ENCODE results near the gene GALNT17.

Gene GALNT17

DNA sequence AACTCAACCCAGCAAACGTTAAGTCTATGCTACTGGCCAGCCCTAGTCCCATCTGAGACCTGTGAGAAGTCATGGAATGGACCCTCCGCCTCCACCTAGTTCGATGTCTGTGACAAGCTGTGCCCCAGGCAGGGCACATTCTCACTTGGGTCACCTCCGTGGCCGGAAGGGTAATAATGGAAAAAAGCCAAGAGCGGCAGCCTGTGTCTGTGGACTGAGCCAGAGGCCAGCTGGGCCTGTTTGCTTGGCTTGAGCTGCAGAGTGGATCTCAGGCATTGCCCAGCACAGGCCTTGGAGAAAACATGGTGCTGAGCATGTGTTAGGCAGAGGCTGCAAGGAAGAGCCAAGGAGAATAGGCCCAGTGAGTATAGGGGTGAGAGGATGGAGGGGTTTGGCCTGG lies 97.8 kb downstream of the GALNT17 start:
- Histone ChIP-seq H4K20me1 (ENCODE audit: insufficient read depth, low read length) (no peaks in the 10 kb centered on the region), H3K4me2 (ENCODE audit: insufficient read depth, low read length) (no peak overlapping the region), H3K4me1 (ENCODE audit: insufficient read depth, low read length) (no peaks in the 10 kb centered on the region), H3K27me3 (ENCODE audit: insufficient read depth, low read length, poor library complexity) (no peaks in the 10 kb centered on the region), H3K9ac (ENCODE audit: low read depth, low read length) (no peak overlapping the region), H2AFZ (ENCODE audit: low read depth, low read length) (no peak overlapping the region), H3K9me3 (ENCODE audit: insufficient read depth, low read length, severe bottlenecking) (peaks cover 8% of the 10 kb centered on the region), H3K36me3 (ENCODE audit: insufficient read depth, low read length) (no peaks in the 10 kb centered on the region), H3K79me2 (ENCODE audit: insufficient read depth, low read length) (no peaks in the 10 kb centered on the region), H3K27ac (ENCODE audit: low read length) (no peak overlapping the region), H3K4me3 (ENCODE audit: low read depth in 1 of 2, low read length in 2 of 2) (no peak overlapping the region)
- no peak for DNase-seq
- no peak for ATAC-seq (ENCODE audit: insufficient read depth, low read depth)
- TF ChIP-seq, protein P1, sequence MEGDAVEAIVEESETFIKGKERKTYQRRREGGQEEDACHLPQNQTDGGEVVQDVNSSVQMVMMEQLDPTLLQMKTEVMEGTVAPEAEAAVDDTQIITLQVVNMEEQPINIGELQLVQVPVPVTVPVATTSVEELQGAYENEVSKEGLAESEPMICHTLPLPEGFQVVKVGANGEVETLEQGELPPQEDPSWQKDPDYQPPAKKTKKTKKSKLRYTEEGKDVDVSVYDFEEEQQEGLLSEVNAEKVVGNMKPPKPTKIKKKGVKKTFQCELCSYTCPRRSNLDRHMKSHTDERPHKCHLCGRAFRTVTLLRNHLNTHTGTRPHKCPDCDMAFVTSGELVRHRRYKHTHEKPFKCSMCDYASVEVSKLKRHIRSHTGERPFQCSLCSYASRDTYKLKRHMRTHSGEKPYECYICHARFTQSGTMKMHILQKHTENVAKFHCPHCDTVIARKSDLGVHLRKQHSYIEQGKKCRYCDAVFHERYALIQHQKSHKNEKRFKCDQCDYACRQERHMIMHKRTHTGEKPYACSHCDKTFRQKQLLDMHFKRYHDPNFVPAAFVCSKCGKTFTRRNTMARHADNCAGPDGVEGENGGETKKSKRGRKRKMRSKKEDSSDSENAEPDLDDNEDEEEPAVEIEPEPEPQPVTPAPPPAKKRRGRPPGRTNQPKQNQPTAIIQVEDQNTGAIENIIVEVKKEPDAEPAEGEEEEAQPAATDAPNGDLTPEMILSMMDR (IDR thresholded peaks at IDR 0.05; ENCODE audit: borderline replicate concordance, extremely low read depth, low read length, poor library complexity, severe bottlenecking) = no peak
- no peak for TF ChIP-seq EZH2 (IDR thresholded peaks at IDR 0.05; ENCODE audit: borderline replicate concordance, low read depth, low read length, severe bottlenecking)

DNA sequence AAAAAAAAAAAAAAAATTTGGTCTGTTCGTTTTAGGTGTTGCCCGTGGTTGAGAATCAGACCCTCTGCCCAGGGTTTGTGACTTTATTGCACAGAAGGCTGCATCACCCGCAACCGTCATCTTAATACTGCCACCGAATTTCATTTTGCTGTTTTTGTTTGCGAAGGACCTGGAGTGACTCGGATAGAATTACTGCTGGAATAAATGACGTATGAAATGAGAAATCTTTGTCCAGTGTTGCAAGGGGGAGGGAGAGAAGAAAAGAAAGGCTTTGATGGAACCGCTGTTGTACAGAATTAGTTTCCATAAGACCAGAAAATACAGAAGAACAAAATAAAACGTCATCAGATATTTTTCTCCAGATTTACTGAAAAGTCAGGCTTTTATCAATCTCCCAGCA lies 103.3 kb downstream of the GALNT17 start:
- H4K20me1 ChIP-seq (ENCODE audit: insufficient read depth, low read length) = no peaks in the 10 kb centered on the region
- H3K4me3 ChIP-seq (ENCODE audit: low read depth in 1 of 2, low read length in 2 of 2) = no peak overlapping the region
- H3K36me3 ChIP-seq (ENCODE audit: insufficient read depth, low read length) = no peaks in the 10 kb centered on the region
- H3K9ac ChIP-seq (ENCODE audit: low read depth, low read length) = no peak overlapping the region
- no peak overlapping the region for H2AFZ ChIP-seq (ENCODE audit: low read depth, low read length)
- no peak for ATAC-seq (ENCODE audit: insufficient read depth, low read depth)
- no peak overlapping the region for H3K4me2 ChIP-seq (ENCODE audit: insufficient read depth, low read length)
- H3K27ac ChIP-seq (ENCODE audit: low read length) = no peak overlapping the region
- H3K79me2 ChIP-seq (ENCODE audit: insufficient read depth, low read length) = no peaks in the 10 kb centered on the region
- TF ChIP-seq, protein P1 (IDR thresholded peaks at IDR 0.05; ENCODE audit: borderline replicate concordance, extremely low read depth, low read length, poor library complexity, severe bottlenecking) = no peak
- no peak for TF ChIP-seq EZH2 (IDR thresholded peaks at IDR 0.05; ENCODE audit: borderline replicate concordance, low read depth, low read length, severe bottlenecking)
- DNase-seq = no peak
- no peaks in the 10 kb centered on the region for H3K4me1 ChIP-seq (ENCODE audit: insufficient read depth, low read length)
- no peaks in the 10 kb centered on the region for H3K27me3 ChIP-seq (ENCODE audit: insufficient read depth, low read length, poor library complexity)
- H3K9me3 ChIP-seq (ENCODE audit: insufficient read depth, low read length, severe bottlenecking) = peaks cover 4% of the 10 kb centered on the region

DNA sequence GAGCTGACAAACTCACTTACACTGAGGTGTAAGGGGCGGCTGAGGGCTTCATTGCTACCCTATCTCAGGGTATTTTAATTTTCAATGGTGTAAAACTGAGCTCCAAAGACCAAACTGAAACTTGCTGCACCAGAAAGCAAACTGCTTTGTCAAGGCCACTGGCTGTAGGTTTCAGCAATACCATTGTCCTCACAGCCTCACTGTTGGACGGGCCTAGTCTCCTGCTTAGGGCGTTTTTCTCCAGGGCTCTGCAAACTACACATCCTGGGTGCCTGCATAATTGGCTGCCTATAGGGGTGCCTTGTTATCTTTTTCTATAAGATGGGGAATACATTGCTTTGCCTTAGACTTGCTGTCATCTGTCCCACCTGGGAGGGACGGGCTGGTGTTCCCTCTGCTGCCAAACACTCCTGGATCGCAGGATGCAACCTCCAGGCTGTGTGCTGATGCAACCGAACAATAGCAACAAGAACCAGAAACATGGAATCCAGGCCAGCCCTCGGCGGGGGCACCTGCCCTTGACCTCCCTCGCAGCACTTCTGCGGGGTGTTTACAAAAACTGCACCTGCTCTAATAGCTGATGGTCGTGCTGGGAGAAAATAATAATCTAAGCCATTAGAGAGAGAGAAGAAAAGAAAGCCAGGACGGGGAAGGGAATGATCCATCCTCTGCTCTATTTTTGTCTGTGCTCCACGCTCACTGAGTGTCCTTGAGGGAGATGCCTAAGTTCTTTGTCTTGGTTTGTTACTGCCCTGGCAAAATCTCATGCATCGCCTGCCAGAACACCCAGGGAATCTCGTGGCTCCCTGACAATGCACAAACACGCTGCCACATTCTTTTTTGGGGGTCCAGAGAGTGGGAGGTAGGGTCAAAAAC lies 104.5 kb downstream of the GALNT17 start:
- H3K79me2 ChIP-seq (ENCODE audit: insufficient read depth, low read length) = no peaks in the 10 kb centered on the region
- no peaks in the 10 kb centered on the region for H4K20me1 ChIP-seq (ENCODE audit: insufficient read depth, low read length)
- no peaks in the 10 kb centered on the region for H3K36me3 ChIP-seq (ENCODE audit: insufficient read depth, low read length)
- no peak for ATAC-seq (ENCODE audit: insufficient read depth, low read depth)
- H3K4me1 ChIP-seq (ENCODE audit: insufficient read depth, low read length) = no peaks in the 10 kb centered on the region
- H3K4me2 ChIP-seq (ENCODE audit: insufficient read depth, low read length) = no peak overlapping the region
- H3K9ac ChIP-seq (ENCODE audit: low read depth, low read length) = no peak overlapping the region
- H3K4me3 ChIP-seq (ENCODE audit: low read depth in 1 of 2, low read length in 2 of 2) = no peak overlapping the region
- TF ChIP-seq, protein P1 (IDR thresholded peaks at IDR 0.05; ENCODE audit: borderline replicate concordance, extremely low read depth, low read length, poor library complexity, severe bottlenecking) = no peak
- no peak for TF ChIP-seq EZH2 (IDR thresholded peaks at IDR 0.05; ENCODE audit: borderline replicate concordance, low read depth, low read length, severe bottlenecking)
- H3K27ac ChIP-seq (ENCODE audit: low read length) = no peak overlapping the region
- DNase-seq = no peak
- H3K27me3 ChIP-seq (ENCODE audit: insufficient read depth, low read length, poor library complexity) = no peaks in the 10 kb centered on the region
- H3K9me3 ChIP-seq (ENCODE audit: insufficient read depth, low read length, severe bottlenecking) = peaks cover 2% of the 10 kb centered on the region
- no peak overlapping the region for H2AFZ ChIP-seq (ENCODE audit: low read depth, low read length)

Data from DND-41 (cell line).